HAP-1 (cell line): ENCODE measurements around the gene NFE2L1.
"Not testable (repeated sequence)": the region's sequence is repeated elsewhere in the genome, so short reads cannot be mapped to it uniquely, and the experiment has no call there.

Source experiments
- DNase-seq, 2 experiments: peaks; one replicate each; pipeline ENCODE4 v3.0.0-alpha.2; 2016 to 2020; ENCODE audit warnings: low spot score in 2 of 2
- H3K27me3 ChIP-seq: fragments of 250-450 bp; sonication (Bioruptor Pico); 2 replicates; pipeline ENCODE4 v1.5.1; 2020; ENCODE audit warnings: low read depth, mild to moderate bottlenecking, moderate library complexity
- H3K36me3 ChIP-seq: fragments of 250-450 bp; sonication (Bioruptor Pico); replicated peaks from 2 replicates; pipeline ENCODE4 v1.5.1; 2020; ENCODE audit warnings: mild to moderate bottlenecking
- H3K4me1 ChIP-seq: fragments of 250-450 bp; sonication (Bioruptor Pico); 2 replicates; pipeline ENCODE4 v1.5.1; 2020; ENCODE audit warnings: mild to moderate bottlenecking
- H3K4me3 ChIP-seq: fragments of 250-450 bp; sonication (Bioruptor Pico); 2 replicates; pipeline ENCODE4 v1.5.1; 2020; ENCODE audit warnings: mild to moderate bottlenecking, moderate library complexity
- H3K9me3 ChIP-seq: fragments of 250-450 bp; sonication (Bioruptor Pico); 2 replicates; pipeline ENCODE4 v1.5.1; 2020; ENCODE audit warnings: mild to moderate bottlenecking, moderate library complexity
- in situ Hi-C: fragments of 300-500 bp; cut with MboI; formaldehyde crosslinking; loops from 3 replicates; pipeline ENCODE4 v1.14.3; 2020; ENCODE audit warnings: low sequenced_read_pairs, inconsistent platforms, mixed read lengths

Gene NFE2L1

DNA sequence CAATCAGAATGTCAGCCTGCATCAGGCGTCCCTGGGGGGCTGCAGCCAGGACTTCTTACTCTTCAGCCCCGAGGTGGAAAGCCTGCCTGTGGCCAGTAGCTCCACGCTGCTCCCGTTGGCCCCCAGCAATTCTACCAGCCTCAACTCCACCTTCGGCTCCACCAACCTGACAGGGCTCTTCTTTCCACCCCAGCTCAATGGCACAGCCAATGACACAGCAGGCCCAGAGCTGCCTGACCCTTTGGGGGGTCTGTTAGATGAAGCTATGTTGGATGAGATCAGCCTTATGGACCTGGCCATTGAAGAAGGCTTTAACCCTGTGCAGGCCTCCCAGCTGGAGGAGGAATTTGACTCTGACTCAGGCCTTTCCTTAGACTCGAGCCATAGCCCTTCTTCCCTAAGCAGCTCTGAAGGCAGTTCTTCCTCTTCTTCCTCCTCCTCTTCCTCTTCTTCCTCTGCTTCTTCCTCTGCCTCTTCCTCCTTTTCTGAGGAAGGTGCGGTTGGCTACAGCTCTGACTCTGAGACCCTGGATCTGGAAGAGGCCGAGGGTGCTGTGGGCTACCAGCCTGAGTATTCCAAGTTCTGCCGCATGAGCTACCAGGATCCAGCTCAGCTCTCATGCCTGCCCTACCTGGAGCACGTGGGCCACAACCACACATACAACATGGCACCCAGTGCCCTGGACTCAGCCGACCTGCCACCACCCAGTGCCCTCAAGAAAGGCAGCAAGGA, 10.4 kb downstream of the NFE2L1 start:
- in situ Hi-C loops = no loop called here
- no peak for DNase-seq
- no peaks in the 10 kb centered on the region for H3K9me3 ChIP-seq

GRCh38 chr17:48059125-48059668, 11.0 kb downstream of the NFE2L1 start:
- no peak for DNase-seq
- Histone ChIP-seq H3K36me3 (peaks cover 78% of the 10 kb centered on the region), H3K4me1 (peaks cover 17% of the 10 kb centered on the region), H3K4me3 (no peak overlapping the region), H3K9me3 (no peaks in the 10 kb centered on the region), H3K27me3 (no peaks in the 10 kb centered on the region)
- in situ Hi-C loops = no loop called here

More for the DNA sequence above, 10.4 kb downstream of the NFE2L1 start:
- Histone ChIP-seq H3K36me3 (peaks cover 78% of the 10 kb centered on the region), H3K27me3 (no peaks in the 10 kb centered on the region), H3K4me1 (peaks cover 20% of the 10 kb centered on the region), H3K4me3 (no peak overlapping the region)

DNA sequence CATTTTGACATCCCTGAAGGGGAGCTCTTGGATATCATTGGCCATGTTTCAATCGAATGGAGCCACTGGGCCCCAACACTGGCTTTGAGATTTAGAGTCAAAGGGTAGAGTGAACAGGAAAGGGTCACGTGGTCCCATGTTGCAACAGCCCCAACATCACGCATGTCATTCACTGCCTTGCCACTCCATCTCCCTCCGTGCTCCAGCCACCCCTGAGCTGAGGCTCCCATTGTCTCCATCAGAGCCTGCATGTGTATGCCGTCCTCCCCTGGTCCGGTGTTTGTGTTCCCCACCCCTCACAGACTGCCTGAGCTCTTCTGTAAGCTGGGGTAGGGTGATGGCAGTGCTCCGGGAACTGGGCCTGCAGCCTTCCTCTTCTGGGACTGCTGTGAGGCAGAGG, 12.1 kb downstream of the NFE2L1 start:
- peaks cover 86% of the 10 kb centered on the region for H3K36me3 ChIP-seq
- H3K4me1 ChIP-seq = peaks cover 11% of the 10 kb centered on the region
- H3K4me3 ChIP-seq = no peak overlapping the region
- H3K27me3 ChIP-seq = no peaks in the 10 kb centered on the region
- in situ Hi-C loops = no loop called here
- DNase-seq = no peak
- H3K9me3 ChIP-seq = no peaks in the 10 kb centered on the region

GRCh38 chr17:48062273-48062672, 14.1 kb downstream of the NFE2L1 start:
- no peak for DNase-seq
- no peaks in the 10 kb centered on the region for H3K9me3 ChIP-seq
- in situ Hi-C loops = no loop called here
- peaks cover 82% of the 10 kb centered on the region for H3K36me3 ChIP-seq
- H3K4me3 ChIP-seq = no peak overlapping the region
- peaks cover 8% of the 10 kb centered on the region for H3K4me1 ChIP-seq
- H3K27me3 ChIP-seq = no peaks in the 10 kb centered on the region

DNA sequence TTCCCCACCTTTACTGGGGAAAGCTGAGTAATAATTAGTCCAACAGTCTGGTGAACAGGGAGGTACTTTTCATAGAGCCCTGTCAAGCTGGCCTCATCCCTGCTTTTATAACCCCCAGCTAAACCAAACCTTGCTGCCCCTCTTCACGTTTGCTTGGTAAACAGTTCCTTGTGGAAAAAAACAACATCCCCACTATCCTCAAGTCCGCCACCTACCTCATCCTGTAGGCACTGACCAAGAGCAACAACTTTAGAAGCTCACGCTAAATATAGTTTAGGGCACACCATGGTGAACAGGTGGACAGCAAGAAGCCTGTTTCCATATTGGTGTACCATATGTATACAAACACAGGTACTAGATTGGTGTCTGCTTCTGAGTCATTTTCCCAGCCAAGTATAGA, 16.5 kb downstream of the NFE2L1 start:
- Histone ChIP-seq H3K27me3 (no peaks in the 10 kb centered on the region), H3K9me3 (no peaks in the 10 kb centered on the region), H3K4me3 (no peak overlapping the region), H3K4me1 (peaks cover 8% of the 10 kb centered on the region), H3K36me3 (peaks cover 69% of the 10 kb centered on the region)
- in situ Hi-C loops = loop anchor here (5.0 kb wide), 1 partner anchor 37 kb away; no protein-coding TSS in a partner anchor
- DNase-seq = no peak

GRCh38 chr17:48066192-48066591, 18.0 kb downstream of the NFE2L1 start:
- in situ Hi-C loops = loop anchor here (5.0 kb wide), 1 partner anchor 39 kb away; no protein-coding TSS in a partner anchor
- Histone ChIP-seq H3K36me3 (peaks cover 73% of the 10 kb centered on the region), H3K4me3 (no peak overlapping the region), H3K9me3 (no peaks in the 10 kb centered on the region), H3K27me3 (no peaks in the 10 kb centered on the region), H3K4me1 (peaks cover 8% of the 10 kb centered on the region)
- no peak for DNase-seq

DNA sequence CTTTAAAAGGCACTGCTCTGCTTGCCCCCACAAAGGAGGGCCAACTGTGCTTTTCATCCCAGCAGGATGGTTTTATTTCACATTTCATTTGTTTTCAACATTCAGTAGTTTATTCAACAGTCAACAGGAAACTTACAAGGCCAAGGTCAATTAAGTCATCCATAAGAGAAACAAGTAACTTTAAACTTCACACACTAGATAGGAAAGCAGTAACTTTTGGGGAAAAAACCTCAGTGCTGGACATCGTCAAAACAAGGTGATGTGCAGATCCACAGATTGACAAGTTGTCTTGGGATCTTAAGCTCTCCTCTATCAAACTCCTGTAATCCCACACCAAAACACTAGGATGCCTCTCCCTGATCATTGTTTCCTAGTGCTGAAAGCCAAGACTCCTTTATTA, 18.5 kb downstream of the NFE2L1 start:
- H3K4me1 ChIP-seq = peaks cover 8% of the 10 kb centered on the region
- in situ Hi-C loops = loop anchor here (5.0 kb wide), 1 partner anchor 39 kb away; no protein-coding TSS in a partner anchor
- H3K4me3 ChIP-seq = no peak overlapping the region
- peaks cover 74% of the 10 kb centered on the region for H3K36me3 ChIP-seq
- DNase-seq = no peak
- H3K9me3 ChIP-seq = no peaks in the 10 kb centered on the region
- no peaks in the 10 kb centered on the region for H3K27me3 ChIP-seq

DNA sequence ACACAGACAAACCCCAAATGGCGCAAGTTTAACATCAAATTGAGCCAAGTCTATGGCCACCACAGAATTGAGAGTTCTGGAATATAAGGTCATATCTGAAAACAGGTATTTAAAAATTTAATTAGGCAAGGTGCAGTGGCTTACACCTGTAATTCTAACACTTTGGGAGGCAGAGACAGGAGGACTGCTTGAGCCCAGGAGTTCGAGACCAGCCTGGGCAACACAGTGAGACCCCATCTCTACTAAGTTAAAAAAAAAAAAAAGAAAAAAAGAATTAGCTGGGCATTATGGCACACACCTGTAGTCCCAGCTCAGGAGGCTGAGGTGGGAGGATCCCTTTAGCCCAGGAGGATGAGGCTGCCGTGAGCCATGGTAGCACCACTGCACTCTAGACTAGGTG, 19.1 kb downstream of the NFE2L1 start:
- Histone ChIP-seq H3K4me3 (no peak overlapping the region), H3K4me1 (peaks cover 8% of the 10 kb centered on the region), H3K36me3 (peaks cover 71% of the 10 kb centered on the region), H3K9me3 (no peaks in the 10 kb centered on the region), H3K27me3 (no peaks in the 10 kb centered on the region)
- in situ Hi-C loops = loop anchor here (5.0 kb wide), 1 partner anchor 40 kb away; no protein-coding TSS in a partner anchor
- DNase-seq = no peak

- in situ Hi-C loops = loop anchor here (5.0 kb wide), 1 partner anchor 41 kb away; no protein-coding TSS in a partner anchor
- H3K36me3 ChIP-seq = peaks cover 71% of the 10 kb centered on the region
- H3K9me3 ChIP-seq, H3K4me1 ChIP-seq, H3K27me3 ChIP-seq, DNase-seq, H3K4me3 ChIP-seq: not testable (repeated sequence)
Measured at GRCh38 chr17:48067808-48068207, 19.6 kb downstream of the NFE2L1 start.

DNA sequence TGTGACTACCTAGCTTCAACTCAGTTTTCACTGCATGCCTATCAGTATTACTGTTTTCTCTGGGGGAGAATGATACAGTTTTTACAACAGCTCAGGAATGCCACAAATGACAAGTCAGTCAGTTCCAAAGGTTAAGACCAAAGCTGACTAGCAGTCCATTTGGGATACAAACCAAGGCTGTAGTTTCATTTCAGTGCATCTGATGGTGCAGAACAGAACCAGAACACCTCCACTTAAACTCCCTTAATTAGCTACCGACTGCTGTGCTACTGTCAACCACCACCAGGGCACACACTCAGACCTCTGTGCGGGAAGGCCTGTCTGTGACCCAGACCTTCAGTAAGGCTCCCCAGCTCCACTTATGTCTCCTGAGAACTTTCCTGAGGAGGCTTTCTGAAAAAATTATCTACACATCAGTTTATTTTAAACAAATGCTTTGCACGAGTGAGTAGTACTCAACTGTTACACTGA, 20.4 kb downstream of the NFE2L1 start:
- no peak overlapping the region for H3K4me3 ChIP-seq
- no peak for DNase-seq
- H3K4me1 ChIP-seq = peaks cover 8% of the 10 kb centered on the region
- no peaks in the 10 kb centered on the region for H3K9me3 ChIP-seq
- H3K36me3 ChIP-seq = peaks cover 72% of the 10 kb centered on the region
- in situ Hi-C loops = loop anchor here (5.0 kb wide), 1 partner anchor 41 kb away; no protein-coding TSS in a partner anchor
- no peaks in the 10 kb centered on the region for H3K27me3 ChIP-seq

DNA sequence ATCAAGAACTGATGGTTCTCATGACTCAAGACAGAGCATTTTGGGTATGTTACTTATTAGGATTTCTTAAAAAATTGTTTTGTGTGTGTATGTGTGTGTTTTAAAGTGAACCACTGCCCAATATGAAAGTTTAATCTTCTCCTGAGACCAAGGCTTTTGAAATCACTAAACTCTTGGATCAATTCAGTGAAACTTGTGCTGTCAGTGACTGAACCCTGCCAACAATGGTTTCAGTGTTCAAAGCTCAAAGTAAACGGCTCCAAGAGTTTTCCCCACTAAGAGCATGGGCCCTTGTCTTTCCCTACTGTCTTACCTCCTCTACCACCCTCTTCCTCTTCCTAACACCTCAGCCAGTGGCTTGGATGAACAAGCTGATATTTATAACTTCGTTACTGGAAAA, 22.0 kb downstream of the NFE2L1 start:
- in situ Hi-C loops = no loop called here
- Histone ChIP-seq H3K36me3 (peaks cover 68% of the 10 kb centered on the region), H3K27me3 (no peaks in the 10 kb centered on the region), H3K9me3 (no peaks in the 10 kb centered on the region), H3K4me3 (no peak overlapping the region), H3K4me1 (peaks cover 8% of the 10 kb centered on the region)
- no peak for DNase-seq

- Histone ChIP-seq H3K27me3 (no peaks in the 10 kb centered on the region), H3K36me3 (peaks cover 75% of the 10 kb centered on the region), H3K4me3 (no peak overlapping the region), H3K4me1 (peaks cover 2% of the 10 kb centered on the region), H3K9me3 (no peaks in the 10 kb centered on the region)
- no peak for DNase-seq
- in situ Hi-C loops = no loop called here
Measured at GRCh38 chr17:48071654-48072053, 23.5 kb downstream of the NFE2L1 start.

- H3K36me3 ChIP-seq = peaks cover 69% of the 10 kb centered on the region
- H3K27me3 ChIP-seq, H3K4me3 ChIP-seq, in situ Hi-C loops, DNase-seq, H3K9me3 ChIP-seq, H3K4me1 ChIP-seq: not testable (repeated sequence)
Measured at GRCh38 chr17:48072811-48073210, 24.7 kb downstream of the NFE2L1 start.

DNA sequence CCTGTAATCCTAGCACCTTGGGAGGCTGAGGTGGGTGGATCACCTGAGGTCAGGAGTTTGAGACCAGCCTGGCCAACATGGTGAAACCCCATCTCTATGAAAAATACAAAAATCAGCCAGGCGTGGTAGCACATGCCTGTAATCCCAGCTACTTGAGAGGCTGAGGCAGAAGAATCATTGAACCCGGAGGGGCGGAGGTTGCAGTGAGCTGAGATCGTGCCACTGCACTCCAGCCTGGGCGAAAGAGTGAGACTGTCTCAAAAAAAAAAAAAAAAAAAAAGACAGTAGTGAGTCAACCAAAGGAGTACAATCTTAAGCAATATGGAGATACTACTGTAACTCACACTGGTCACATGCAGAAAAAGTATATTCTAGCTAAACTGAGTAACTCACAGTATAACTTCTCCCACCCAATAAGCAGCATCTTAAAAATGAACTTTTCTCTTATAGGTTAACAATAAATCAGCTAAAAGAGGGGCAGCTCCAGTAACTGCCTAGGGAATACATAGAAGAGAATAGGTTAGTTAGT, 25.5 kb downstream of the NFE2L1 start:
- DNase-seq, H3K4me1 ChIP-seq, H3K27me3 ChIP-seq, H3K4me3 ChIP-seq, H3K9me3 ChIP-seq, in situ Hi-C loops: not testable (repeated sequence)
- H3K36me3 ChIP-seq = peaks cover 68% of the 10 kb centered on the region
